ENCODE results near the gene PLAAT3. TPM values are rescaled to one million over a fixed set of nuclear protein-coding genes. Genes with fewer than 3 reads are reported as not detected.
A peak's percentile ranks its signal among the peaks of the same experiment; 100 is the strongest.
"Not testable (repeated sequence)": the region's sequence is repeated elsewhere in the genome, so short reads cannot be mapped to it uniquely, and the experiment has no call there.

Gene PLAAT3
- total RNA-seq, 1 donor from 2014 or later = 70.3 TPM

DNA sequence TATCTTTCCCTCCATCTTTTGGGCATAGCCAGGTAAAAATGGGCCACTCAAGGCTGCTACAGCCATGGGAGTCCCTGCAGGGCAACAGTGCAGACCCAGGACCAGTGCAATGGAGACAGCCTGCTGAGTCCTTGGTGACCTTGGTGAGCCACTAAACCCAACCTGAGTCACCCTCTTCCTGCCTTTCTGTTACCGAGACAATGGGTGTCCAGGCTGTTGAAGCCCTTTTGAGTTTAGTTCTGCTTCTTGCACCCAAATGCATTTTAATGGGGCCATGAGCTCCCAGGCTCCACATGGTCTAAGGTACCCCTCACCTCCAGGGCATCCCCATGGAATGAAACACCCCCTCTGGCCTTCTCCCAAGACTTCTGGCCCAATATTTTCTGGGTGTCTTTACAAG is 78.5 kb downstream of the PLAAT3 start:
- peaks cover 38% of the 10 kb centered on the region for H3K4me1 ChIP-seq
- TF ChIP-seq CTCF (IDR thresholded peaks at IDR 0.05) = no peak
- H3K36me3 ChIP-seq = no peaks in the 10 kb centered on the region
- intact Hi-C loops (cut with DNase I) = no loop called here
- no peaks in the 10 kb centered on the region for H3K27me3 ChIP-seq
- H3K9me3 ChIP-seq = no peaks in the 10 kb centered on the region
- no peak for DNase-seq
- peak overlapping the region; percentile 87 for H3K27ac ChIP-seq
- H3K4me3 ChIP-seq = no peak overlapping the region
- ATAC-seq = no peak

DNA sequence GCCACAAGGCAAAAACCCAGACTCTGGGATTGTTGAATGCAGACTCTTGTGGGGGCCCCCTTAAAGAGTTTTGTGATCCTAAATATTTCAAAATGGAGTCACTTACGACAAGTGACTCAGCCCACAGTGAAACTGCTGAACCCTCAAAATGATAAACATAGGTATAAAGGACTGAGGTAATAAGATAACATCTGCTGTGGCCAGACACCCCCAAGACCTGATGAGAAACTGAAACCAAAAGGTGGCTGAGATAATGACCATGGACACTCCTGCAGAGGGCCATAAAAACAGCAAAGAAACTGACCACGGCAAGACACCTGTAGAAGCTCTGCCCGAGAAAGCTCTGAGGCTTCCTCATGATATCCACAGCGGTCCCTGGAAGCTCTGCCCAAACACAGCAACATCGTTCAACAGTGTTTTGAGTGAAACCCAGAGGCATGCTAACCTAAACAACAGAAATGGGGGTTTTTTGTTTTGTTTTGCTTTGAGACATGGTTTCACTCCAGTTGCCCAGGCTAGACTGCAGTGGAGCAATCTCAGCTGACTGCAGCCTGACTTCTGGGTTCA is 79.3 kb downstream of the PLAAT3 start:
- intact Hi-C loops (cut with DNase I) = no loop called here
- no peak for ATAC-seq

DNA sequence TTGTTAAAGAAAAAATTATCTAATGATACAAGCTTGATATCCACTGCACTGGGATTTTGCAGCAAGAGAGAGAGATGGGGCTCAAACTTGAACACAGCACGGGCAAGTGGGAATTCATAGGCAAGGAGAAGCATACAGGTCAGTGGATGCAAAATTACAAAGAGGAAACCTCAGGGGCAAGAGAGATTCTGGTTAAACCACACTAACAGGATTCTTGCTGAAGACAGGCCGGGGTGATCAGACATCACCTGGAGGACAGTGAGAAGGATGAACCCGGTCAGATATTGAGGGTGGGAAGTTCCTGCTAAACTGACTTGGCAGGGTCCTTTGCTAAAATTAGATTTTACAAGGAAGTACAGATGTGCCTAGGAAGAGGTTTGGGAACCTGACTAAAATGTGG is 80.2 kb downstream of the PLAAT3 start:
- ATAC-seq = no peak
- DNase-seq = no peak
- peaks cover 38% of the 10 kb centered on the region for H3K4me1 ChIP-seq

More for the DNA sequence above, 79.3 kb downstream of the PLAAT3 start:
- no peak for TF ChIP-seq CTCF (IDR thresholded peaks at IDR 0.05)
- Histone ChIP-seq H3K9me3 (no peaks in the 10 kb centered on the region), H3K4me1 (peaks cover 38% of the 10 kb centered on the region), H3K36me3 (no peaks in the 10 kb centered on the region), H3K4me3 (no peak overlapping the region), H3K27ac (no peak overlapping the region), H3K27me3 (no peaks in the 10 kb centered on the region)
- no peak for DNase-seq

DNA sequence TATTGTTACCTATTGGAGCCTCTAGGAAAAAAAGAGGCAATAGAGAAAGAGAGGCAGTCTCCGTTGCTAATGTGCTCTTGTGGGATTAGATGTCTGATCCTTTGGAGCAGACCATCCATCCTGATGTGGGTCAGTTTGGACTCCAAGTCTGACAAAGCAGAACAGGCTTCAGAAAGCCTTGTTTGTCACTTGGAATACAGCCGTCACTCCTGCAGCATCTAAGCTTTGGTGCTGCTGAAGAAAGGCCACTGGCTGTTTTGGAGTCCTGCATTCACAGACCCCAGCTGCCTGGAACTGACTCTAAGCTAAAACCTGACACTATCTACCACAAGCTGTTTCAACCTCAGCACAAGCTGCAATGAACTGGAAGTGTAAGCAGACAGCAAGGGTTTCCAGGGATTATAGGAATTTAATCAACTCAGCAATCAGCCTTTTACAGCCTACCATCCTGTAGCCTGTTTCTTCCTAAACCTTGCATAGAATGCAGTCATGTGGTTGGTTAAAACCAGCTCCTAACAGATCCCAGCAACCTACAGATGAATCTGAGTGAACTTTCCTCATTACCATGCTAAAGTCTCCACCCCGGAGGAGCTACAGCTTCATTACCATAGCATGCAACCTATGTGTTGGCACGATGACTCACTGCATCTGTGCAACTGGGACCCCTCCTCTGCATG is 81.3 kb downstream of the PLAAT3 start:
- no peak for TF ChIP-seq CTCF (IDR thresholded peaks at IDR 0.05)
- peak overlapping the region; percentile 15 for H3K27ac ChIP-seq

More for the DNA sequence above, 80.2 kb downstream of the PLAAT3 start:
- Histone ChIP-seq H3K4me3 (no peak overlapping the region), H3K27me3 (no peaks in the 10 kb centered on the region), H3K9me3 (no peaks in the 10 kb centered on the region), H3K27ac (no peak overlapping the region), H3K36me3 (no peaks in the 10 kb centered on the region)
- intact Hi-C loops (cut with DNase I) = no loop called here
- TF ChIP-seq CTCF (IDR thresholded peaks at IDR 0.05) = no peak

GRCh38 chr11:63532117-63532516 is 82.1 kb downstream of the PLAAT3 start:
- no peak for ATAC-seq
- peaks cover 27% of the 10 kb centered on the region for H3K4me1 ChIP-seq
- no peak for TF ChIP-seq CTCF (IDR thresholded peaks at IDR 0.05)
- no peak overlapping the region for H3K4me3 ChIP-seq
- H3K27ac ChIP-seq = peak overlapping the region; percentile 55
- H3K9me3 ChIP-seq = no peaks in the 10 kb centered on the region
- DNase-seq = no peak
- no peaks in the 10 kb centered on the region for H3K27me3 ChIP-seq
- H3K36me3 ChIP-seq = no peaks in the 10 kb centered on the region
- intact Hi-C loops (cut with DNase I) = no loop called here

More for the DNA sequence above, 81.3 kb downstream of the PLAAT3 start:
- no peaks in the 10 kb centered on the region for H3K27me3 ChIP-seq
- intact Hi-C loops (cut with DNase I) = no loop called here
- H3K9me3 ChIP-seq = no peaks in the 10 kb centered on the region
- H3K36me3 ChIP-seq = no peaks in the 10 kb centered on the region
- H3K4me1 ChIP-seq = peaks cover 35% of the 10 kb centered on the region
- ATAC-seq (no peak), DNase-seq (no peak)
- no peak overlapping the region for H3K4me3 ChIP-seq

DNA sequence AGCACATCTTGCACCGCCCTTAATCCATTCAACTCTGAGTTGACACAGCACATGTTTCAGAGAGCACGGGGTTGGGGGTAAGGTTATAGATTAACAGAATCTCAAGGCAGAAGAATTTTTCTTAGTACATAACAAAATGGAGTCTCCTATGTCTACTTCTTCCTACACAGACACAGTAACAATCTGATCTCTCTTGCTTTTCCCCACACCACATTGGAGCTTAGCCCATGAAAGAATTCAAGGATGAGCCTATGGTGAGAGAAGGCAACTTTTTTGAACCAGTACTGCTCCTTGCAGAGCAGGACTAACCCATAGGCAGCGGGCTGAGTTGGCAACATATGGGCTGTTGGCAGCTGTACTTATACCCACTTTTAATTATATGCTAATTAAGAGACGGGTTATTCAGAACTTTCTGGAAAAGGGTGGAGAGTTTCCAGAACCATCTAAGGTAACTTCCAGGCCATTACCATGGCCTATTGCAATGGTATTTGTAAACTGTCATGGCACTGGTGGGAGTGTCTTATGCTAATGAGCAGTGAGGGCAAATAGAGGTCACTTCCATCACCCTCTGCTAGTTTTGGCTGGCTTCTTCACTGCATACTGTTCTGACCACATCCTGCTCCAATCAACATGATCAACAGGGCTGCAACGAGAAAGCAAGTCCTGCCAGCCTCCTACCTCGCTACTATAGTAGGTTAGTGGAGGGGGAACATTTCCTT is 83.0 kb downstream of the PLAAT3 start:
- H3K27me3 ChIP-seq; intact Hi-C loops (cut with DNase I); DNase-seq; H3K9me3 ChIP-seq; H3K36me3 ChIP-seq; H3K4me3 ChIP-seq: not testable (repeated sequence)
- ATAC-seq = peak; percentile 96
- Histone ChIP-seq H3K4me1 (peaks cover 22% of the 10 kb centered on the region), H3K27ac (peak overlapping the region; percentile 55)

Data from upper lobe of right lung (tissue), 1 donor.